ENCODE data around the gene KRTAP19-5. TPM values are rescaled to one million over a fixed set of nuclear protein-coding genes. Genes with fewer than 3 reads are reported as not detected.
"Not testable (repeated sequence)": the region's sequence is repeated elsewhere in the genome, so short reads cannot be mapped to it uniquely, and the experiment has no call there.

KRTAP19-5 gene
- total RNA-seq, result not detected
- not detected for polyA plus RNA-seq (ENCODE audit: insufficient read depth, low read depth, low replicate concordance)
- long read RNA-seq, donor 1, result 0 reads
- long read RNA-seq, donor 2, result 0 reads

- Histone ChIP-seq H3K36me3 (ENCODE audit: low read depth, missing control alignments) (no peaks in the 10 kb centered on the region), H3K9me3 (no peaks in the 10 kb centered on the region), H3K27me3 (no peaks in the 10 kb centered on the region), H3K4me1 (no peaks in the 10 kb centered on the region), H3K27ac (no peak within 1 kb of the TSS), H3K4me3 (no peak within 1 kb of the TSS)
- TF ChIP-seq CTCF (IDR thresholded peaks at IDR 0.05), result no peak
- TF ChIP-seq POLR2A (IDR thresholded peaks at IDR 0.05), result no peak
- no peak for DNase-seq
- intact Hi-C loops (cut with DNase I; ENCODE audit: low total_unique reads), result no loop called here
- WGBS, 2 donors, result 54 to 75% methylated on average over 6 of the region's 6 CpGs
Measured at GRCh38 chr21:30502041-30502440, at the start of gene KRTAP19-5. Gene KRTAP19-5 (minus strand): TSS chr21:30502141. CDS start chr21:30502090, 51 bp downstream.

GRCh38 chr21:30541764-30542163 lies 39.8 kb upstream of the KRTAP19-5 start, which contains the start of gene KRTAP19-6:
Gene KRTAP19-6 (minus strand): TSS chr21:30541864. CDS start chr21:30541833, 31 bp downstream.
- WGBS, 2 donors, result 74 to 89% methylated on average over 1 of the region's 1 CpG
- DNase-seq, result no peak

GRCh38 chr21:30518876-30519275 lies 16.9 kb upstream of the KRTAP19-5 start:
- WGBS, 2 donors, result 81 to 92% methylated on average over 1 of the region's 1 CpG
- Histone ChIP-seq H3K27me3 (no peaks in the 10 kb centered on the region), H3K36me3 (ENCODE audit: low read depth, missing control alignments) (no peaks in the 10 kb centered on the region), H3K27ac (no peak overlapping the region), H3K4me1 (no peaks in the 10 kb centered on the region), H3K9me3 (no peaks in the 10 kb centered on the region), H3K4me3 (no peak overlapping the region)
- no peak for DNase-seq
- TF ChIP-seq CTCF (IDR thresholded peaks at IDR 0.05) (no peak), POLR2A (IDR thresholded peaks at IDR 0.05) (no peak)
- intact Hi-C loops (cut with DNase I; ENCODE audit: low total_unique reads), result no loop called here

More at GRCh38 chr21:30541764-30542163, 39.8 kb upstream of the KRTAP19-5 start, which contains the start of gene KRTAP19-6:
- intact Hi-C loops (cut with DNase I; ENCODE audit: low total_unique reads), result no loop called here
- Histone ChIP-seq H3K27me3 (no peaks in the 10 kb centered on the region), H3K36me3 (ENCODE audit: low read depth, missing control alignments) (no peaks in the 10 kb centered on the region), H3K4me1 (no peaks in the 10 kb centered on the region), H3K4me3 (no peak within 1 kb of the TSS), H3K27ac (no peak within 1 kb of the TSS), H3K9me3 (no peaks in the 10 kb centered on the region)
- TF ChIP-seq POLR2A (IDR thresholded peaks at IDR 0.05), result no peak
- TF ChIP-seq CTCF (IDR thresholded peaks at IDR 0.05), result no peak

GRCh38 chr21:30515681-30516080 lies 13.7 kb upstream of the KRTAP19-5 start:
- no peaks in the 10 kb centered on the region for H3K36me3 ChIP-seq (ENCODE audit: low read depth, missing control alignments)
- 79 to 88% methylated on average over 1 of the region's 1 CpG for WGBS, 2 donors
- no peaks in the 10 kb centered on the region for H3K4me1 ChIP-seq
- TF ChIP-seq POLR2A (IDR thresholded peaks at IDR 0.05), result no peak
- no peak for TF ChIP-seq CTCF (IDR thresholded peaks at IDR 0.05)
- no peak overlapping the region for H3K4me3 ChIP-seq
- H3K27me3 ChIP-seq, result no peaks in the 10 kb centered on the region
- DNase-seq, result no peak
- intact Hi-C loops (cut with DNase I; ENCODE audit: low total_unique reads), result no loop called here
- H3K9me3 ChIP-seq, result no peaks in the 10 kb centered on the region
- H3K27ac ChIP-seq, result no peak overlapping the region

- TF ChIP-seq CTCF (IDR thresholded peaks at IDR 0.05), result peak in 1 of 3 experiments; percentile 24
- DNase-seq, H3K4me1 ChIP-seq: not testable (repeated sequence)
Measured at GRCh38 chr21:30505621-30506205, 3.8 kb upstream of the KRTAP19-5 start.

More at GRCh38 chr21:30505621-30506205, 3.8 kb upstream of the KRTAP19-5 start:
- H3K9me3 ChIP-seq; H3K4me3 ChIP-seq; intact Hi-C loops (cut with DNase I; ENCODE audit: low total_unique reads); H3K27ac ChIP-seq; H3K36me3 ChIP-seq (ENCODE audit: low read depth, missing control alignments); H3K27me3 ChIP-seq: not testable (repeated sequence)
- WGBS, 2 donors, result 33 to 38% methylated on average over 4 of the region's 4 CpGs
